GM12864 (cell line): ENCODE data around the gene KRT2.

Source experiments
- DNase-seq: peaks from one replicate; pipeline ENCODE4 v3.0.0-alpha.2; 2011; ENCODE audit warnings: low read depth
- H3K4me3 ChIP-seq: 2 replicates; pipeline ENCODE4 v1.5.1; 2011; ENCODE audit warnings: mild to moderate bottlenecking, low read depth, low read length, control low read depth
- TF ChIP-seq, protein P1 (sequence below): IDR thresholded peaks from 2 replicates; pipeline ENCODE4 v1.5.1; 2011; ENCODE audit warnings: low read depth, mild to moderate bottlenecking, moderate library complexity, low read length, control low read depth, inconsistent platforms; ENCODE audit errors: missing control alignments

The KRT2 gene

GRCh38 chr12:52661668-52662067 is 9.7 kb upstream of the KRT2 start:
- TF ChIP-seq, protein P1, sequence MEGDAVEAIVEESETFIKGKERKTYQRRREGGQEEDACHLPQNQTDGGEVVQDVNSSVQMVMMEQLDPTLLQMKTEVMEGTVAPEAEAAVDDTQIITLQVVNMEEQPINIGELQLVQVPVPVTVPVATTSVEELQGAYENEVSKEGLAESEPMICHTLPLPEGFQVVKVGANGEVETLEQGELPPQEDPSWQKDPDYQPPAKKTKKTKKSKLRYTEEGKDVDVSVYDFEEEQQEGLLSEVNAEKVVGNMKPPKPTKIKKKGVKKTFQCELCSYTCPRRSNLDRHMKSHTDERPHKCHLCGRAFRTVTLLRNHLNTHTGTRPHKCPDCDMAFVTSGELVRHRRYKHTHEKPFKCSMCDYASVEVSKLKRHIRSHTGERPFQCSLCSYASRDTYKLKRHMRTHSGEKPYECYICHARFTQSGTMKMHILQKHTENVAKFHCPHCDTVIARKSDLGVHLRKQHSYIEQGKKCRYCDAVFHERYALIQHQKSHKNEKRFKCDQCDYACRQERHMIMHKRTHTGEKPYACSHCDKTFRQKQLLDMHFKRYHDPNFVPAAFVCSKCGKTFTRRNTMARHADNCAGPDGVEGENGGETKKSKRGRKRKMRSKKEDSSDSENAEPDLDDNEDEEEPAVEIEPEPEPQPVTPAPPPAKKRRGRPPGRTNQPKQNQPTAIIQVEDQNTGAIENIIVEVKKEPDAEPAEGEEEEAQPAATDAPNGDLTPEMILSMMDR = no peak
- no peak for DNase-seq
- H3K4me3 ChIP-seq = no peak overlapping the region

- TF ChIP-seq, protein P1 = no peak
- no peak for DNase-seq
- H3K4me3 ChIP-seq = no peak overlapping the region
Measured at GRCh38 chr12:52660934-52661499, 9.0 kb upstream of the KRT2 start.

GRCh38 chr12:52659951-52660350 is 7.9 kb upstream of the KRT2 start:
- H3K4me3 ChIP-seq = no peak overlapping the region
- no peak for DNase-seq
- TF ChIP-seq, protein P1 = no peak

DNA sequence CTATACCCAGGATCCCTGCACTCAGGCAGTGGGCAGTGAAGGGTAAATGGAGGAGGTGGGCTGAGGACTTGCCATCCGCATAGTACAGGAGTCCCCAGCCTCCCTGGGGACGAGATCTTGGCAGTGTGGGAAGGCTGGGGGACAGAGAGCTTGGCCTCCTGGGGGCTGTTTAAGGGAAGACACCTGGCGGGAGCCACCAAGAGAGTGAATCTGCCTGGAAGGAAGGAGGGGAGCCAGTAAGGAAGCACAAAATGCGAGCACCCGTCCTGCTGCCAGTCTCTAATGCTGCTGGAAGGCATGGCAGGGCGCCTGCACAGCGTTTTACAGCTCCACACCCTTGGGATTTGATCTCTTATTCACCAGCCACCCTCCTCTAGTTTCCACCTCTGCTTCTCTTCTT is 7.4 kb upstream of the KRT2 start:
- no peak overlapping the region for H3K4me3 ChIP-seq
- DNase-seq = no peak
- TF ChIP-seq, protein P1 = no peak

GRCh38 chr12:52658196-52658595 is 6.2 kb upstream of the KRT2 start:
- no peak for DNase-seq
- no peak overlapping the region for H3K4me3 ChIP-seq
- TF ChIP-seq, protein P1 = no peak

- no peak for DNase-seq
- TF ChIP-seq, protein P1 = no peak
- H3K4me3 ChIP-seq = no peak overlapping the region
Measured at GRCh38 chr12:52657250-52657902, 5.4 kb upstream of the KRT2 start.

DNA sequence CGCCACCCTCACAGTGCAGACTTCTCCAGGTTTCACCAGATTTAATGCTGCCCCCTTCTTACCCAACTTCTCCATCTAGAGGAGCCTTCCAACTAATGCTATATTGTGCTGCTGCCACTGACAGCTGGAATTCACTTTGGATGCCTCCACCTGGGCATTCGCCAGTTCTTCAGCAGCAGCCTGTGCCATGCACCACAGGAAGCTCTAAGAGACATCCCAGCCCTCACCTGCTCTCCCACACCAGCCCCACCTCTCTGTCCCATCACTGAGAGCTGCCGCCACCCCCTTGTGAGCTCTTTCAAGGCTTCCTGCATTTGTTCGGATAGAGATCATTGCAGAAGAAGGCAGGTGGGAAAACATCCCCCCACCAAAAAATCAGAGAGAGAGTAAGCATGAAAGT is 4.6 kb upstream of the KRT2 start:
- H3K4me3 ChIP-seq = no peak overlapping the region
- TF ChIP-seq, protein P1 = no peak
- DNase-seq = no peak
